Ecto neural progenitor cell (in vitro differentiated cells): ENCODE measurements around the gene IPO9.
"Not testable (repeated sequence)": the region's sequence is repeated elsewhere in the genome, so short reads cannot be mapped to it uniquely, and the experiment has no call there.

Source experiments
- DNase-seq: peaks from one replicate; pipeline ENCODE4 v3.0.0-alpha.2; 2018; ENCODE audit warnings: low spot score

IPO9 gene

DNA sequence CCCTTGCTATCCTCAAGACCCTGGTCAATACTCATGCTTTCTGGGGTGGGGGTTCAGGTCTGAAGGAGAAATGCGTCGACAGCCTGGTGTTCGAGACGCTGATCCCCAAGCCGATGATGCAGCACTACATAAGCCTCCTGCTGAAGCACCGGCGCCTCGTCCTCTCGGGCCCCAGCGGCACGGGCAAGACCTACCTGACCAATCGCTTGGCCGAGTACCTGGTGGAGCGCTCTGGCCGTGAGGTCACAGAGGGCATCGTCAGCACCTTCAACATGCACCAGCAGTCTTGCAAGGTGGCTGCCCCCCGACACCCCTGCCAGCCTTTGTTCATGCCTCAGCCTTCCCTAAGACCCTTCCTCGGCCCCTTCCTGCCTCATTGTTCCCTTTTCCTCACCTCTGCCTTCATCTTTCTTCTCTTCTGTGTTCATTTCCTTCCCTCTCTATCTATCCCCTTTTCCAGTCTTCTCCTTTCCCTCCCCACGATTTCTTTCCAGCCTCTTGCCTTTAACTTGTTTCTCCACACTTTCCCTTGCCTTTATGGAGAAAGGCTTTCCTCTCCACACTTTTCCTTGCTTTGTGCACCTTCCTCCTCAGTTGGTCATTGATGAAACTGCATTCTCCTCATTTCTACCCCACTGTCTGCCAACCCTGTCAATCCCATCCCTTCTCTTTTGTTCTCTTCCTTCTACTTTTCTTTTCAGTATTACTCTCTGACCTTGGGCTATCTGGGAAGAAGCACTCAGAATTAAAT, 18.3 kb upstream of the IPO9 start:
- no peak for DNase-seq

DNA sequence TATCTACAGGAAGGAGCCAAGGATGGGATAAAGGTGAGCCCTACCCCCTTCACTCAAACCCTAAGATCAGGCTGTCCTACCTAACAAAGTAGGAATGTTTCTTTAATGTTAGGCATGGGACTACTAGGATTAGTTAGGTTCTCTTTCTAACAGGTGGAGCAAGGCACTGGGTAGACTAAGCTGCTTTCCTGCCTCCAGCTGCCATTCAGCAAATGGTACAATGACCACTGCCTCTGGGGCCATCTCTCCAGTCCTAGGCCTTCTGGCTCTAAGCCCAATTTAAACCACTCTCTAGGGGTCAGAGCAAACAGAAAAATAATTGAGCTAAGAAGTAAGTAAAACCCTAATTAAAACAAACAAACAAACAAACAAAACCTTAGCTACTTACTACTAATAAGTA, 15.7 kb upstream of the IPO9 start:
- DNase-seq, result no peak

DNA sequence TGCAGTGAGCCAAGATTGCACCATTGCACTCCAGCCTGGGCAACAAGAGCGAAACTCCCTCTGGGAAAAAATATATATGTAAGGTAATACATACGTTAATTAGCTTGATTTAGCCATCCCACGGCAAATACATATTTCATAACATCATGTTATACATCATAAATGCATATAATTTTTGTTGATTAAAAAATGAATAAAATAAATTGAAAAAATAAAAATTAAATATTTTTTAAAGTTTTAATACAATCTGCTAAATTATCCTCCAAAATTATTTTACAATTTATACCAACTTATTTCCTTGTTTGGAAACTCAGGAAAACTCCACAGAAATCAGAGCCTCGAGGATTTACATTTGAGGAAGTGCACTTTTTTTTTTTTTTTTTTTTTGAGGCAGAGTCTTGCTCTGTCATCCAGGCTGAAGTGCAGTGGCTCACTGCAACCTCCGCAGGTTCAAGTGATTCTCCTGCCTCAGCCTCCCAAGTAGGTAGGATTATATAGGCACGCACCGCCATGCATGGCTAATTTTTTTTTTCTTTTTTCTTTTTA, 12.6 kb upstream of the IPO9 start:
- no peak for DNase-seq

DNA sequence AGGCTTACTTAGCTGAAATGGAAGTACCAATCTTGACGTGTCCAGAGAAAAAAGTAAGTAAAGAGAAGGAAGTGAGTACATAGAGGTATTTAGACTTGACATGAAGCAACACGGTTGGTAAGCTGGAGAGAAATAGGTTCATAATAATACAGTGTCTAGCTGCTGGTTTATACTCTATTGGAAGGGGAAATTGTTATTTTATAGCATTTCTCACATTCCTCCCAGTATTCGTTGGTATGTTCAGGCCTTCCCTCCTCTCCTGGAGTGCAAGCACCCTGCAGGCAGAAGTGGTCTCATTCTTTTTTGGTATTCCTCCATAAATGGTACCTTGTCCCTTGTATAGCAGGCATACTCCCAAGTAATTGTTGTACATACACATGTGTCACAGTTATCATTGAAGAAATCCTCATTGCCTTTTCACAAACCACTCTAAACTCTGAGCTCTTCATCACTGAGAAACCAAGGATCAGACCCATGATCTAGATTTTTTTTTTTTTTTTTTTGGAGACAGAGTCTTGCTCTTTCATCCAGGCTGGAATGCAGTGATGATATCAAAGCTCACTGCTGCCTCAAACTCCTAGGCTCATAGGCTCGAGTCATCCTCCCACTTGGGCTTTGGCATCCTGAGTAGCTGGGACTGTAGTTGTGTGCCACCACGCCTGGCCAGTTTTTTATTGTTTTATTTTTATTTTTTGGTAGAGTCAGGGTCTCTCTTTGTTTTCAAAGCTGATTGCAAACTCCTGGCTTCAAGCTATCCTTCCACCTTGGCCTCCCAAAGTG, 9.8 kb upstream of the IPO9 start:
- no peak for DNase-seq

DNA sequence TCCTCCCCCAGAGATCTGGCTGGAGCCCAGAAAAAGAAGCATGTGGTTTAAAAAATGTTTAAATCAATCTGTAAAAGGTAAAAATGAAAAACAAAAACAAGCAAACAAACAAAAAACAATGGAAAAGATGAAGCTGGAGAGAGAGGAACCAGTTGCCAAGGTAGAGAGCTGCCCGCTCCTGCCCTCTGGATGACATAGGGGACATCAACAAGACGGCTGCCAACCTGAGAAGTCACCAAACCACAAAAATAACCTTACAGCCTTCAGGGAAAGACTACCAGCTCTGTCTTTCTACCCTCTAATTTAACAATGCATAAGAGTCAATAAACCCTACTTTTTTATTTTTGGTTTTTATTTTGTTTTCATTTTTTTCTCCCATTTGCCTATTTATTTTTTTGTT, 8.5 kb upstream of the IPO9 start:
- no peak for DNase-seq

DNA sequence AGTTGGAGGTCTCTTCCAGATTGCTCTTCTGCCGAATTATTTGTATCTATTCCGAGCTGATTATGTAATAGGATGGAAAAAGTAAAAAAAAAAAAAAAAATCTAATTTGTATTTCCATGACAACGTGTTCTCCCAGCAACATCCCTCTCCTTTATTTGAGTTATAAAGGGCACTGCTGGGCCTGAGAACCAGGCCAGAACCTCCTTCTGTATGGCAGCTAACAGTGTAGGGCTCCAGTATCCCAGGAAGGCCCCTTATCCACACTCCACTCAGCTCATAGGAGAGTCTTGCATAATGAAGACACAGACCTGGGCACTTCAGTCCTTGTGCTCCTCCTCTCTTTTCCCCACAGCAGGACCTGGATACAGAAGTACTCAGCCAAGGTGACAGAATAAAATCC, 3.7 kb upstream of the IPO9 start:
- DNase-seq, result no peak

DNA sequence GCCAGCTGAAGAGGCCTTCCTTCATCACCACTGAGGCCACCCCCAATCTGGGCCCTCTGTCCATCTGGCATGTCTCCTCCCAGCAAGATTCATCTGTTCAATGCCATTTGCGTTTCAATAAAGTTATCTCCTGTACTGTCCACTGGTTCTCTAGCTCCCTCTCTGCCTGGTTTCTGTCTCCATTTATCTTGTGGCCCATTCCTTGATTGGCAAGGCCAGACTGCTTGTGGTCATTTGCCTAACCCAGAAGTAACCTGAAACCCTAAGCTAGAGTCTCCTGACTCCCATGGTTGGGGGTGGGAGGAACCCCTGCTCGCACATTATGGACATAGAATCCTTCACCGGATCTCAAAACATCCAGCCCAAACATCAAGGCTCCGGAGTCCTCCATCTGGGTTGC, 2.1 kb upstream of the IPO9 start:
- no peak for DNase-seq

DNA sequence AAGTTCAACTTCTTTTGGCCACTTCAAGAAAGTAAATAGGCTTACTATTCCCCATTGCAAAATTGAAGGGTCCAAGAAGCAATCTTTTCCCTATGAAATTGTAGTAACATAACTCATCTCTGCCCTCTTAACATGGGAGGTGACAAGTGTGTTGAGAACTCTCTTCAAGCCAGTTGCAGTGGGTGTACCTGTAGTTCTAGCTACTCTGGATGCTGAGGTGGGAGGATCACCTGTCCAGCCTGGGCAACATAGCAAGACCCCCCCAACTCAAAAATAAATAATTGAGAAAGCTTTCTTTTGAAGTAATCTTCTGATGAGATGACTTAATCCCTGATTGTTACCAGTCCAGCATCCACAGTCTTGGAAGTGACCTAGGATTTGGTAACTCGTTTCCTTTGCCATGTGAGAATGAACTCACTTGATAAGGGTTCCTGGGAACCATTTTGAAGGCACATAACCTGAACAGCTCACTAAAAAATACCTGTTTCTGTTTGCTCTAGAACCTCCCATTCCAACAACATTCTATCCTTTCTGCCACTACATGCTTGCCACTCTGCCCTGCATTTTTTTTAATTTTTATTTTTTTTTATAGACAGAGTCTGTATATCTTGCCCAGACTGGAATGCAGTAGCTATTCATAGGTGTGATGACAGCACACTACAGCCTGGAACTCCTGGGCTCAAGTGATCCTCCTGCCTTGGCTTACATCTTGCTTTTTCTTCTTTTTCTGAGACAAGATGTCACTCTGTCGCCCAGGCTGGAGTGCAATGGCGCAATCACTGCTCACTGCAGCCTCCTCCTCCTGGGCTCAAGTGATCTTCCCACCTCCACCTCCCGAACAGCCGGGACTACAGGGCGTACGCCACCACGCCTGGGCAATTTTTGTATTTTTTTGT, 1.4 kb upstream of the IPO9 start:
- no peak for DNase-seq

DNA sequence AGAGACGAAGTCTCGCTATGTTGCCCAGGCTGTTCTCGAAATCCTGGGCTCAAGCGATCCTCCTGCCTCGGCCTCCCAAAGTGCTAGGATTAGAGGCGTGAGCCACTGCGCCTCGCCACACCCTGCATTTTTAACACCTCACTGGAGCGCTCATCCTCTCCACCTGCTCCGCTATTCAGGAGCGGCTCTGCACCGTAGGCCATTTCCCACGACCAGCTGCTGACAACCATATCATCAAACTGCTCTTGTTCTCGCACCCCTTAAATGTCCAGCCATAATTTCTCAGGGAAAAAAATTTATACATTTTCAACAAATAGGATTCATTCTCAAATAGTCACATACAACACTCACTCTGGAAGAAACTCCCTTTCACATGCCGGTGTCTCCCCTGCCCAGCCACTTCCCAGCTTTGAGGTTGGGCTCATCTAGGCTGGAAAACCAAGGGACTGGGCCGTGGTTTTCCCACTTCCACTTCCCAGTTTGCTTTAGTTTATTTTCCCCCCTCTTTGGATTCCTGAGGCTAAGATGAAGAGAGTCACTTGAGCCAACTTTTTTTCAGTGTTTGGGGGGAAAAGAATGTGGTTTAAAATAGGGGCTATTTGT, 639 bp upstream of the IPO9 start:
- DNase-seq, result no peak

DNA sequence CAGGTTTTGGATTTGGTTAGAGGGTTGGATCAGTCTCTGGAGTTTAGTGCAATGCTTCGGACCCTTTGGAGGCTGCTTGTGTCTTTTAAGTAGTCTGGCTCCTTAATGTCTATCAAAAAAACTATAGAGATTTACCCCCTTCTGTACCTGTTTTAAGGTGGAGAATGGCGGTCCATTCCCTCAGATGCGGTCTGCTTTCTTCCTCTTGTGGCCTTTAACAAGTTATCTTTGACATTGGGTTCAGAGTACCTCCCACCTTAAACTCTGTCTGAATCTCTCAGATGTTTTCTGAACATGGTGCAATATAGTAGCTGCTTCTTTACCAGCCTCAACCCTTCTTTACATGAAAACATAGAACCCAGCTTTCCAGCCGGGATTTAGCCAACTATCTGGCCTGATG, 2.4 kb downstream of the IPO9 start:
- no peak for DNase-seq

DNA sequence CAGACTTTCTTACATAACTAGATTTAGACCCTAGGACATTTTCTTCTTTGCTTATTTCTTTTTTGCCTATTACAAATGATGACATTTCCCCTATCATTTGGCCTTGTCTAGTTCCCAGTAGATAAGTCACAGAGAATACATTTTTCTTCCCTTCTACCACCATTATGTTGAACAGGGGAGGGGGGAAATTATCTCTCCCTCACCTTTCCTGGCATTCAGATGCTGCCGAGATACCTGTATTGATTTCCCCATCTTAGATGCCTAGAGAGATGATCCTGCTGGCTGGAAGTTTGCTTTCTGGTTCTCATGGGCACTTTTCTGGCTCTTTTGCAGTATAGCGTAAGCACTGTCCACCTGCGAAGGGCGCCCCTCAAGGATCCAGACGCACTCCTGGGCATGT, 5.7 kb downstream of the IPO9 start:
- no peak for DNase-seq

DNA sequence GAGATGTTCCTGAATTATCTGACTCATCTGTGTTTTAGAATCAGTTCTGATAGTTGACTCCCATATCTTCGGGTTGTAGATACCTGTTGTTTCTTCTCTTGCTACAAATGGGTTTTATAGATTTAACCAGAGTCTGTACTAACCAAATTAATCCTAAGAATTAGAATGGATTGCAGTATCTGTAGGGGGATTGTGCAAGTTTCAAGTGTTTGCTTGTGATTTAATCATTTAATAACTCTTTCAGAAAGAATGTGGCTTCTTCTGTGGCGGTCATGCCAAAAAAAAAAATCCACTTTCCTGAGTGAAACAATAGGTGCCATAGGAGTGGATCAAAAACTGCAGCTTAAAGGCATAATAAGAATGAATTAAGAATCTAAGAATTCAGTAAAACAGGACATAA, 9.4 kb downstream of the IPO9 start:
- DNase-seq, result no peak

DNA sequence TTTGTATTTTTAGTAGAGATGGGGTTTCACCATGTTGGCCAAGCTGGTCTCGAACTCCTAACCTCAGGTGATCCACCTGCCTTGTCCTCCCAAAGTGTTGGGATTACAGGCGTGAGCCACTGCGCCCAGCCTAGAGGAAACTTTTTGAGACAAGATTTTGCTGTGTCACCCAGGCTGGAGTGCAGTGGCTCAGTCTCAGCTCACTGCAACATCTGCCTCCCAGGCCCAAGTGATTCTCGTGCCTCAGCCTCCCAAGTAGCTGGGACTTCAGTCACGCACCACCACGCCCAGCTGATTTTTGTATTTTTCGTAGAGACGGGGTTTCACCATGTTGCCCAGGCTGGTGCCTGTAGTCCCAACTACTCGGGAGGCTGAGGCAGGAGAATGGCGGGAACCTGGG, 10.1 kb downstream of the IPO9 start:
- DNase-seq, result not testable (repeated sequence)

DNA sequence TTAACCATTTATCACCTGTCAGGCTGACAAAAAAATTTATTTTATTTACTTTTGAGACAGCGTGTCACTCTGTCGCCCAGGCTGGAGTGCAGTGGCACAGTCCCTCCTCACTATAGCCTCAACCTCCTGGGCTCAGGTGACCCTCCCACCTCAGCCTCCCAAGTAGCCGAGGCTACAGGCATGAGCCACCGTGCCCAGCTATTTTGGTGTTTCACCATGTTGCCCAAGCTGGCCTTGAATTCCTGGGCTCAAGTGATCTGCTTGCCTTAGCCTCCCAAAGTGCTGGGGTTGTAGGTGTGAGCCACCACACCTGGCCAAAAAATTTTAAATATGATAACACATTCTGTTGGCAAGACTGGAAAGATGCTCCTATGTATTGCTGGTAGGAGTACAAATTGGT, 11.1 kb downstream of the IPO9 start:
- no peak for DNase-seq

DNA sequence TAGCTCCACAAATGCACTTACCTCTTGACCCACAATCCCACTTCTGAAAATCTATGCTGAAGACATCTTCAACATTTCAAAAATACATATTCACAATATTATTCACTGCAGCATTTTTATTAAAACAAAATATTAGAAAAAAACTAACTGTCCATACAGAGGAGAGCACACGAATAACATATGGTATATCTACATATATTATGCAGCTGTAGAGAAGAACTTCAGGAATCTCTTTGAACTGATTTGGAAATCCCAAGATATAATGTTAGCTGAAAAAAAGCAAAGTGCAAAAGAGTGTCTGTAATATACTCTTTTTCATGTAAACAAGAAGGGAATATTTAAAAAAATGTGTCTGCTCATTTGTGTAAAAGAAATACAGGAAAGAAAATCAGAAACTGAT, 11.5 kb downstream of the IPO9 start:
- DNase-seq, result no peak

DNA sequence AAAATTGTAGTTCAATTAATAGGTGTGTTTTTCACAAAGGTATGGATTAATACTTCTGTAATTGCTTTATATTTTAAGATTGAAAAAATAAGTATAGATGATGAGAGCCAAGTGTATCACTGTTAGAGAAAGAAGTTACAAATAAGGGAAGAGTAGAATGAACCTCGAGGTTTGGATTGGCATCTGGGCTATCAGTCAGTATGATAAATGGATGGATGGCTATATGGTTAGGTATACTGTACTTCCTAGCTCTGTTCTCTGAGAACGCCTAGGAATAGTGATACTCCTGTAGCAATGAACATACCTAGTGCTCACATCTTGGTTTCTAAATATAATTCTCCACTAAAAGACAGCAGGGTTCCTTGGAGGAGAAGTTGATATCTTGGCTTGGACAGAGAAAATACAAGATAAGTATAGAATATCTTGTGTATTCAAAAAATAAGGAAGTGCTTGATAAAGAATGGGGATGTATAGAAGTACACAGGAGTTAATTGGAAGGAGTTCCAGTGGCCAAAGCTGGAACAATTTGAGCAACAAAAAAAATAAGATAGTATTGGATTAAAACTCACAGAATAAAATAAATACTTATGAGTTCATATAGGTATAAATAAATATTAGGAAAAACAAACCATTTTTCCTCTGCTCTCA, 12.4 kb downstream of the IPO9 start:
- DNase-seq, result no peak

DNA sequence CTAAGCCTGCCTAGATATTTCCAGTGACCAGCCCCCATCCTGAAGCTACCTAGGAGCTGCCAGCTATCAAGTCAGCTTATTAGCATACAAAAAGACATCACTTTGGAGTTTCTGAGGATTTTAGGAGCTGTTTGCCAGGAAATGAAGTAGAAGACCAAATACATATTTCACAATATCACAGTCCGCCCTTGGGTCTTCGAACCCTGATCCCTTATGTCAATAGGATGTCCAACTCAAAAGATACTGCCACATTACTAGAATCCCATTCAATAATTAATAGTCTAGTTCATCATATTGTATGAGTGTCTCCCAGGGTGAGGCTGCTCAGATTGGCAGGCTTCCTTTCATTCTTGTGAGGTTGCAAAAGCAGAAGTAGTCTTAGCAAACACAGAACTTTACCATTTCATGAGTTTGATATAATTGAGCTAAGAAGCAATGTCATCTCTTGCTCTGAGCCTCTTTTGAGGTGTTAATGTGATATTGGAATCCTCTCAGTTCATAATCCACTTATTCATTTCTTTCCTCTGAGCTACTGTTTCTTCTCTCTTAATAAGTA, 13.6 kb downstream of the IPO9 start:
- no peak for DNase-seq

DNA sequence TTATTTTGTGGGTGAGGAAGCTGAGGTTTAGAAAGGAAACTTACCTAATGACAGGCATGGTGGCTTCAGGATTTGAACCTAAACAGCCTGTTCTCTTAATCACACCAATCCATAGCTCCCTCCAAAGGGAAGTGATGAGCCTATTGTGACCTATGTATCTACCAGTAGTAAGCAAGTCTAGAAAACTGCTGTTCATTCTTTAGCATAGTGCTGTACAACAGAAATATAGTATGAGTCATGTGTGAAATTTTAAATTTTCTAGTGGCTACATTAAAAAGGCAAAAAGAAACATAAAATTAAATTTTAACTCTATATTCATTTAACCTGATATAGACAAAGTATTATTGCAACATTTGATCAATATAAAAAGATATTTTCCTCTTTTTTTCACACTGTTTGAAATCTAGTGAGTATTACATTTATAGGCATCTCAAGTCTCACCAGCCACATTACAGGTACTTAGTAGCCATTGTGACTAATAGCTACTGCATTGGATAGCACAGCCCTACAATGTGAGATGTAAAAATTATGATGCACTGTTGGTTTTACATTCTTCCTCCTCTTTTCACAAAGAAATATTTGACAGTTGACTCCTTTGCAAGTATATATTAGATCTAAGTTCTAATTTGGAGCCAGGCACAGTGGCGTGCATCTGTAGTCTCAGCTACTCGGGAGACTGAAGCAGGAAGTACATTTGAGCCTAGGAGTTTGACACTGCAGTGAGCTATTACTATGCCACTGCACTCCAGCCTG, 16.6 kb downstream of the IPO9 start:
- DNase-seq, result no peak

DNA sequence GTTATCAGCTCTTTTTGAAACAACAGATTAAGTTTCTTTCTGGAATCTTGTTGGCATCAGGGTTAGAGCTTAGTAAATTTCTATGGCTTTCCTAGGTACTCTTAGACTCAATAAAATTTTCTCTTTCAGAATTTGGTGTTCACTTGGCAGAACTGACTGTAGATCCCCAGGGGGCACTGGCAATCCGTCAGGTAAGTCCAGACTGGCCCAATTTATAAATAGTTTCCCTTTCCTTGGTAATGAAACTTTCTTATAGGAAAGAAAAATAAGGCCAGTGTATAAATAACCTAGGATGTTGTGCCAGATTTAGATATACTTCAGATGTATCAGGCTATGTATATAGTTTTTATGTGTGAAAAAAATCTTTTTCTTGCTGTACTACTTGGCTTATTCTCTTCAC, 18.2 kb downstream of the IPO9 start:
- DNase-seq, result no peak

DNA sequence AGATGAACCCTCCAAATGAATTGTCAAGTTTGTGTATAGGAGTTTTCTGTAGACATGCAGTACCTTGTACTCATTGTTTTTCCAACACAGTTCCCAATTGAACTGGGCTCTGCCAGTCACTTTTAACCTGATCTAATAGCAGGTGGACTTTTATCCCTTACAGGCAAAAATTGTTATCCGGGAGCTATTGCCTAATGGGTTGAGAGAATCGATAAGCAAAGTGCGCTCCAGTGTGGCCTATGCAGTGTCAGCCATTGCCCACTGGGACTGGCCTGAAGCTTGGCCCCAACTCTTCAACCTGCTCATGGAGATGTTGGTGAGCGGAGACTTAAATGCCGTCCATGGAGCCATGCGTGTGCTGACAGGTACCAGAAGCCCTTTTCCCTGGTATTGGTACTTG, 19.3 kb downstream of the IPO9 start:
- DNase-seq, result no peak
